GM12801 (cell line): Measurements from ENCODE around the gene RARA.

Source experiments
- CTCF ChIP-seq: IDR thresholded peaks from one replicate; pipeline ENCODE4 v1.5.1; 2011; ENCODE audit warnings: control low read depth; ENCODE audit not compliant: insufficient read length; ENCODE audit errors: extremely low read depth

RARA gene

GRCh38 chr17:40366861-40367518 is 58.0 kb downstream of the RARA start:
- no peak for TF ChIP-seq CTCF

DNA sequence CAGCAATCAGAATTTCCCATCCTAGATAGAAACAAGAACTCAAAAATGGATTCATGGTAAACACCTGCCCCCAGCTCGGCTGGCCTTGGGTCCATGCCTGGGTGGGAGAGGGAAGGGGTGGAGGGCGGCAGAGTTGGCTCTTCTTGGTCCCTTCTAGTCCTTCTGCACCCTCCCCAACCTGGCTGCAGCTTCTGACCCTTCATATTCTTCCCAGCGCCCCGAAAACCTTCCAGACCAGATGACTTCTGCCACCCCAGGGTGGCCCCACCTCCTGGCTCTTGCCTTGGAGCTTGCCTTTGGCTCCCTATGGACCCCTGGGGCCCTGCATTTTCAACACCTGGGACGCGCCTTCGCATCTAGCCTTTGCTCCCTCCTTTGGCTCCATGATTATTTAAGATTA is 60.9 kb downstream of the RARA start:
- no peak for TF ChIP-seq CTCF

DNA sequence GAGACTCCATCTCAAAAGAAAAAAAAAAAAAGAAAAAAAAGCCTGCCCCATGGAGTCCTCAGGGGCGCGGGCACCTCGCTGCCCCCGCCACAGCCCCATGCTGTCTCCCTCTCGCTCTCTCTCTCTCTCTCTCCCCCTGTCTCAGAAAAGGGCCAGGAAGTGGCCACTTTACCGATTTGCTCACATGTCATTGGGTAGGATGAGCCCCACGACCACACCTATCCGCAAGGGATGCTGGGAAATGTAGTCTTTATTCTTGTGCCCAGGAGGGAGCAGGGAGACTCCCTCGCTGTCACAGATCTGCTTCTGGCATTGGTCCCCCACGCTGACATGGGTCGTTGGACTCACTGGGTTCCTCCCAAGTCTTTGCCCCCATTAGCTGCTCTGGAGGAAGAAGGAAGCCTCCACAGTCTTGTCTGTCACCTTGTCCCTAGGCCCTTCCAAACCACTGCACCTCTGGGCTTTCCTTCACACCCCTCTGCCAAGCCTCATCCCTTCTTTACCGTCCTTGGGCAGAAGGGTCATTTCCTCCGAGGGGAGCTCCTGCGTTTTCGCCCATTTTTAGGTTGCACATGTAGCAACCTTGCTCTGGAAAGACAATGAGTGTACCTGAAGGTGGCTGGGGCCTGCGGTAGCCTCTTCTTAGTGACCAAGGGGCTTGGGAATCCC is 62.4 kb downstream of the RARA start:
- no peak for TF ChIP-seq CTCF

DNA sequence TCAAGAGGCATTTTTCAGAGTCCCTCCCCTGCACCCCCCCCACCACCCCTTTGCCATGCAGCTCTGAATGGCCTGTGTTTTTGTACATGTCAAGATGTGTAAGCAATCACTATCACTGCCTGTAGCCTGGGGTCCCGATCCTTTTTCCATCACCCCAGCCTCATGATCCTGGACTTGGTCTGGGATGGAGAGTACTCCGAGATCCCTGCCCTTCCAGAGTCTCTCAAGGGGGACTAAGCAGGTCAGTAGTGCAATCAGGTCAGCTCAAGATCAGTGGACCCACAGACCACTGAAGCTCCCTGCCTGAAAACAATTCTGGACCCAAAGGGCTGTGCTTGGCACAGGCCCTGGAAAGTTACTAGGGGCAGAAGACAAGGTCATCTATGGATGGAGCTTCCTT is 63.1 kb downstream of the RARA start:
- no peak for TF ChIP-seq CTCF

DNA sequence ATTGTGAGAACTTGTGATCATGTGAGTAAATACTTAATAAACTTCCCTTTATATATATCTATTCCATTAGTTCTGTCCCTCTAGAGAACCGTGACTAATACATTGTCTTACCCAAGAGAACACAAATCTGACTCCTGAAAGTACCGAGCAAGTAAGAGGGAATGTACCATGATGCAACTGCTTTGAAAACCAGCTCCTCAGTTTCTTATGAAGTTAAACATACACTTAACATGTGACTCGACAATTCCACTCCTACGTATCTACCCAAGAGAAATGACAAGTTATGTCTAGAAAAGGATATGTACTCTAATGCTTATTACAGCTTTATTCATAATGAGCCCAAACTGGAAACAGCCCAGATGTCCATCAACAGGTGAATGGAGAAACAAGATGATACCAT is 64.3 kb downstream of the RARA start:
- TF ChIP-seq CTCF: no peak

DNA sequence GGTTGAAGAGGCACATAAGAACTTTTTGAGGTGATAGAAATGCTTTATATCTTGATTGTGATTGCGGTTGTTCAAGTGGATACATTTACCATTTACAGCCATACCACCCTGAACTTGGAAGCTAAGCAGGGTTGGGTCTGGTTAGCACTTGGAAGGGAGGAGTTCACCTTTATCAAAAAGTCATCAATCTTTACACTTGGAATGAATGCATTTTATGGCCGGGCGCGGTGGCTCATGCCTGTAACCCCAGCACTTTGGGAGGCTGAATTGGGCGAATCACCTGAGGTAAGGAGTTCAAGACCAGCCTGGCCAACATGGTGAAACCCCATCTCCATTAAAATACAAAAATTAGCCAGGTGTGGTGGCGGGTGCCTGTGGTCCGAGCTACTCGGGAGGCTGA is 65.0 kb downstream of the RARA start:
- TF ChIP-seq CTCF: no peak

DNA sequence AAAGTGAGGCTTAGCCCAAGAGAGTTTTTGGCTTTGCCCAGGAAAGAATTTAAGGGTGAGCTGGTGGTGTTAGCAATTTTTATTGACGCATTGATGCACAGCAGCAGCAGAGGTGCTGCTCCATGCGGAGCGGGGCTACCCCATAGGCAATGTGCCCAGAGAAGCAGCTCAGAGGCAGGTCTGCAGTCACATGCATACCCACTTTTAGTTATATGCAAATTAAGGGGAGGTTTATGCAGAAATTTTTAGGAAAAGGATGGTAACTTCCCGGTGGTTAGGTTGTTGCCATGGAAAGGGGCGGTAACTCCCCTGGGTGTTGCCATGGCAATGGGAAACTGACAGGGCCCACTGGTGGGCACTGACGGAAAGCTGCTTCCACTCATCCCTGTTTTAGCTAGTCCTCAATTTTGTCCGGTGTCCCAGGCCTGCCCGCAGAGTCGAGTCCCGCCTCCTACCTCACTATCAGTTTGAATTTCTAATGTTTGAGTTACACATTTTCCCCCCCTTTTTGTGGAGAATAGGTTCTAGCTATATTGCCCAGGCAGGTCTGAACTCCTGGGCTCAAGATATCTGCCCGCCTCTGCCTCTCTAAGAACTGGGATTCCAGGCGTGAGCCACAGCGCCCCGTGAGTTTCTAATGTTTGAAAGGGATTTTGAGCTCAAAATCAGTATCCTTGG is 66.0 kb downstream of the RARA start:
- TF ChIP-seq CTCF: no peak
